Vagina (tissue), 2 donors: ENCODE data around the gene KCNK2. TPM values are rescaled to one million over a fixed set of nuclear protein-coding genes. Genes with fewer than 3 reads are reported as not detected.

Source experiments
- DNase-seq, 2 donors: peaks; one replicate each; pipeline ENCODE4 v3.0.0-alpha.2; 2017; ENCODE audit errors: extremely low spot score in 2 of 2
- H3K27ac ChIP-seq: fragments of 200-600 bp; sonication (generic); one replicate; pipeline ENCODE4 v1.5.1; 2019
- H3K27me3 ChIP-seq: fragments of 200-600 bp; sonication (generic); one replicate; pipeline ENCODE4 v1.5.1; 2019
- H3K36me3 ChIP-seq, 2 donors: fragments of 200-600 bp; sonication (generic); one replicate each; pipeline ENCODE4 v1.5.1; 2017 to 2019
- H3K4me1 ChIP-seq: fragments of 200-600 bp; sonication (generic); one replicate; pipeline ENCODE4 v1.5.1; 2019
- H3K4me3 ChIP-seq, 2 donors: fragments of 200-600 bp; sonication (generic); 1 replicate in 1 of 2; 2 replicates in 1 of 2; pipeline ENCODE4 v1.5.1; 2016 to 2019
- H3K9me3 ChIP-seq: fragments of 200-600 bp; sonication (generic); one replicate; pipeline ENCODE4 v1.5.1; 2019
- POLR2A ChIP-seq, 2 donors: fragments of 450-650 bp; IDR thresholded peaks; one replicate each; pipeline ENCODE4 v1.6.1; 2017; ENCODE audit warnings: antibody characterized with exemption in 2 of 2, mild to moderate bottlenecking in 2 of 2, moderate library complexity in 2 of 2
- POLR2AphosphoS5 ChIP-seq, 2 donors: sonication (generic); formaldehyde crosslinking; IDR thresholded peaks; one replicate each; pipeline ENCODE4 v1.9.0; 2017; ENCODE audit warnings: antibody characterized with exemption in 2 of 2, mild to moderate bottlenecking in 2 of 2, low read depth in 1 of 2; ENCODE audit not compliant: insufficient read depth in 1 of 2
- intact Hi-C: fragments of 100-400 bp; cut with DNase I; formaldehyde crosslinking; loops from one replicate; pipeline ENCODE4 v1.15.1; 2023
- total RNA-seq: library from RNA; depleted of rRNA; stranded (reverse); fragments of >200 nt; gene quantifications from one replicate; pipeline ENCODE4 v1.2.3, GENCODE V29; 2016
- TF ChIP-seq, protein P1 (sequence below), 3 experiments: fragments of 450-650 bp in 2 of 3; fragments of 200-600 bp in 1 of 3; sonication (generic) in 1 of 3; IDR thresholded peaks; one replicate each; pipeline ENCODE4 v1.5.1; 2017 to 2019; ENCODE audit warnings: antibody characterized with exemption in 3 of 3, mild to moderate bottlenecking in 2 of 3, moderate library complexity in 2 of 3

Gene KCNK2
- total RNA-seq, 1 donor from 2014 or later: 2.5 TPM

DNA sequence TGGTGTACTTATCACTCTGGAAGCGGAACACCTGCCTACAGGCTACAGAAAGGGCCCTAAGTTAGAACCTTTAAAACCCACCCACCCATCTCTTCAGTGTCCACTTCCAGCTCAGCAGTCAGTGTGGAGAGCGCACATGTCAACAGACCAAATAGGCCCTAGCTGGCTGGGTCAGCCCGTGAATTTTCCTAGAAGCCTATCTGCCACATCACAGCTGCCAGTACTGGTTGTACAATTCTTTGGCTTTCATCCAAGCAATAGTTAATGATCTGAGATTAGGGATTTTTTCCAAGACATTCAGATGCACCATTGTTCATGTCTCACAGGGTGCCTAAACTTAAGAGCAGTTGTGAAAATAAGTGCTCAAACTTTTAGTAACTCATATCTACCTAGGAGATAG, 197.1 kb downstream of the KCNK2 start:
- Histone ChIP-seq H3K4me3 (no peak overlapping the region), H3K9me3 (no peaks in the 10 kb centered on the region), H3K36me3 (no peaks in the 10 kb centered on the region), H3K27ac (no peak overlapping the region), H3K27me3 (no peaks in the 10 kb centered on the region), H3K4me1 (no peaks in the 10 kb centered on the region)
- DNase-seq: no peak
- TF ChIP-seq, protein P1, sequence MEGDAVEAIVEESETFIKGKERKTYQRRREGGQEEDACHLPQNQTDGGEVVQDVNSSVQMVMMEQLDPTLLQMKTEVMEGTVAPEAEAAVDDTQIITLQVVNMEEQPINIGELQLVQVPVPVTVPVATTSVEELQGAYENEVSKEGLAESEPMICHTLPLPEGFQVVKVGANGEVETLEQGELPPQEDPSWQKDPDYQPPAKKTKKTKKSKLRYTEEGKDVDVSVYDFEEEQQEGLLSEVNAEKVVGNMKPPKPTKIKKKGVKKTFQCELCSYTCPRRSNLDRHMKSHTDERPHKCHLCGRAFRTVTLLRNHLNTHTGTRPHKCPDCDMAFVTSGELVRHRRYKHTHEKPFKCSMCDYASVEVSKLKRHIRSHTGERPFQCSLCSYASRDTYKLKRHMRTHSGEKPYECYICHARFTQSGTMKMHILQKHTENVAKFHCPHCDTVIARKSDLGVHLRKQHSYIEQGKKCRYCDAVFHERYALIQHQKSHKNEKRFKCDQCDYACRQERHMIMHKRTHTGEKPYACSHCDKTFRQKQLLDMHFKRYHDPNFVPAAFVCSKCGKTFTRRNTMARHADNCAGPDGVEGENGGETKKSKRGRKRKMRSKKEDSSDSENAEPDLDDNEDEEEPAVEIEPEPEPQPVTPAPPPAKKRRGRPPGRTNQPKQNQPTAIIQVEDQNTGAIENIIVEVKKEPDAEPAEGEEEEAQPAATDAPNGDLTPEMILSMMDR (IDR thresholded peaks at IDR 0.05): no peak
- TF ChIP-seq POLR2AphosphoS5 (IDR thresholded peaks at IDR 0.05; ENCODE audit: insufficient read depth in 1 of 2, low read depth in 1 of 2) (no peak), POLR2A (IDR thresholded peaks at IDR 0.05) (no peak)
- intact Hi-C loops: no loop called here

DNA sequence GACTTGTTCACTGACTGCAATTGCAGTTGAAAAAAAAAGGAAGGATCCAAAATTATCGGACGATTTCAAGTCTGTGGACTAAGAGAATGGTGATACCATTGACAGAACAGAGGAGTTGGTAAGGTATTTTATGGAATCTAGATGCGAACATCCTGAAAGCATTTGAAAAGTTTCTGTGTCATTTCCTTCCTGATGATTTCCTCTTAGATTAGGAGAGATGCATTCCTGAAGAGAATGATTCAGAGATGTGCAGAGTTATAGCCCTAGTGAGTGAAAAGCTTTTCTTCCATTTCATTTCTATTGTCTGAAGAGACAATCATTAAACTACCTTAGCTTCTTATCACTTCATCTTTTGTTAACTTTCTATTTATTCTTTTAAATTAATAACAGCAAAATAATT, 200.0 kb downstream of the KCNK2 start:
- Histone ChIP-seq H3K9me3 (no peaks in the 10 kb centered on the region), H3K4me1 (no peaks in the 10 kb centered on the region), H3K36me3 (no peaks in the 10 kb centered on the region), H3K27me3 (no peaks in the 10 kb centered on the region), H3K4me3 (no peak overlapping the region), H3K27ac (no peak overlapping the region)
- intact Hi-C loops: no loop called here
- TF ChIP-seq POLR2AphosphoS5 (IDR thresholded peaks at IDR 0.05; ENCODE audit: insufficient read depth in 1 of 2, low read depth in 1 of 2): no peak
- DNase-seq: no peak

DNA sequence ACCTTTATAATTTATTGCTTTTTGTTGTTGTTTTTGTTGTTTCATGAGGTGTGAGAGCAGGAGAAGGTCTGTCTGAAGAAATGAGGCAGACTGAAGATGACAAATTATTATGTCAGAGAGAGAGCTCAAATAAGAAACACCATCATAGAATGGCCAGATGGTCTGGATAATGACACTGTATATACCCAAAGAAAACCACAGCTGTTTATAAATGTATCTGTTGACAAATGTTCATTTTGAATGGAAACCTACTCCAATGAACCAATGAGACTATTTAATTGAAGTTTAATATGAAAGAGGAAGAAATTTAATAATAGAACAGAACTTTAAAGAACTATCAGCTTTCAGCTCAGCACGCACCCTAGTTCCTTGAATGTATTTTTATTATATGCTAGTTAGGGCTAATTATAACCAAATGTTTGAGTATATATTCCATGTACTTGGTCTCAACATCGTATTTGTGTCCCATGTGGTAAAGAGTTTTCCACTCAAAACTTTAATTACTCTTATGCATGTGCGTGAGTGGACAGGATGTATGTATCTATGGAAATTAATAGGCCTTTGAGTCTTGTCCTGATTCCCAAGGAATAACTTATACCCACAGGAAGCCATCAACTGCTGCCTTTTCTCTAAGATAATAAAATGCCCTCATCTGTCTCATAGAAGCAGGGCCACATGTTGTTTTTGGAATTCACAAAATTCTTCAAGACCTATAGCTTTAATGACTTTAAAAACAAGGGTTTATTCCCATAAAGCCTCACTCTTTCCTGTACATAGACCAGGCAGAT, 202.7 kb downstream of the KCNK2 start:
- intact Hi-C loops: no loop called here
- Histone ChIP-seq H3K4me1 (no peaks in the 10 kb centered on the region), H3K9me3 (no peaks in the 10 kb centered on the region), H3K27ac (no peak overlapping the region), H3K27me3 (no peaks in the 10 kb centered on the region), H3K36me3 (no peaks in the 10 kb centered on the region), H3K4me3 (no peak overlapping the region)
- TF ChIP-seq, protein P1 (IDR thresholded peaks at IDR 0.05): no peak
- TF ChIP-seq POLR2AphosphoS5 (IDR thresholded peaks at IDR 0.05; ENCODE audit: insufficient read depth in 1 of 2, low read depth in 1 of 2): no peak
- TF ChIP-seq POLR2A (IDR thresholded peaks at IDR 0.05): no peak
- no peak for DNase-seq
